GM18498 (cell line): ENCODE data around the gene KLHL1.

Source experiments
- ATAC-seq: cut with Tn5 transposase; IDR thresholded peaks from one replicate; pipeline ENCODE4 v1.9.1; 2021; ENCODE audit warnings: mild to moderate bottlenecking, moderate library complexity; ENCODE audit not compliant: unreplicated experiment

The KLHL1 gene

DNA sequence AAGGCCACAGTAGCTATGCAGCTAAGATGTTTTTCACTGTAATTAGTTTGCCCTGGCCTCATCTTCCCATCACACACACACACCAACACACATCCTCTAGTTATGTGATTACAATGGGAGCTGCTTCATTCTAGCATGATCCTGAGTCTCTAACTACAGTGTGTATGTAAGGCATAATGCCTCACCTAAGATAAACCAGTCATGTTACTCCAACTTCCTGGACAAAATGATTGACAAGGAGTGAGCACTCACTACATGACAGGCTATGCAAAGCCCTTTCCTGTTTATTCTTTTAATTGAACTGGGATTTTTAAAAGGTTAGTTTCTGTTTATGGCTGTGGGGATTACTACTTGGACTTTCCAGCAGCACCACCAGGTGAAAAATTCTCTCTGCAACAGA is 401.4 kb downstream of the KLHL1 start:
- no peak for ATAC-seq

DNA sequence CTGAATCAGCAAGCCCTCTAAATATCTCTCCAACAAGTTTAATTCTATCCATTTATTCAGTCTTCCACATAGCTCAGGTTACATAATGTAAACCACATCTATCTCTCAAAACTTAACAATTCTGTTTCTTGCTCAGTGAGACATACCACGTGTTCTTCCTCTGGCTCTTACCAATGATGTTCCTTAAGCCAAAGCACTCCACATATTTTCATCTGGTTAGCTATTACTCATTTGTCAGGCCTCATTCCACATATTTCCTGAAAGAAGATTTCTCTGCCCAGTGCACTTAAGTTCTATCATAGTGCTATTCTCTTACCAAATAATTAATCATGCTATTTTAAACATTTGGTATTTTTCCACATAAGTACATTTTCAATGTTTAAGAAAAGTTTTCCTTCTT is 403.9 kb downstream of the KLHL1 start:
- no peak for ATAC-seq

DNA sequence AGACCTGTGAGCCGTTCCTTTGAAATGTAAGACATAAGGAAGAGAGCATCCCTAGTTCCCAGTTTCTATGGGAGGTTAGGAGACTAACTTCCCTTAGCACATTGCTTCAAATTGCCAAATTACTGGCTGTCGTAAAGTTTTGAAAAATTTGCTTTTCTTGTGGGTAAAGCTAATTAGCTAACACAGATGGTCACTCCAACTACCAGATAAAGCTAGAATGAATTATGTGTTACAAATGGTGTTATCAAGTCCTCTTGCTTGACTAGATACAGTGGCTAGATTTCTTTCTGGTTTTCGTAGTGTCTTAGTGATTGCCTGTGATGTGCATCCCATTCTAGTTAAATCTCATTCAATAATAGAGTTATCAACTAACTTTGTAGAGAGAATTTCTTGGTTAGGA is 417.3 kb downstream of the KLHL1 start:
- no peak for ATAC-seq

DNA sequence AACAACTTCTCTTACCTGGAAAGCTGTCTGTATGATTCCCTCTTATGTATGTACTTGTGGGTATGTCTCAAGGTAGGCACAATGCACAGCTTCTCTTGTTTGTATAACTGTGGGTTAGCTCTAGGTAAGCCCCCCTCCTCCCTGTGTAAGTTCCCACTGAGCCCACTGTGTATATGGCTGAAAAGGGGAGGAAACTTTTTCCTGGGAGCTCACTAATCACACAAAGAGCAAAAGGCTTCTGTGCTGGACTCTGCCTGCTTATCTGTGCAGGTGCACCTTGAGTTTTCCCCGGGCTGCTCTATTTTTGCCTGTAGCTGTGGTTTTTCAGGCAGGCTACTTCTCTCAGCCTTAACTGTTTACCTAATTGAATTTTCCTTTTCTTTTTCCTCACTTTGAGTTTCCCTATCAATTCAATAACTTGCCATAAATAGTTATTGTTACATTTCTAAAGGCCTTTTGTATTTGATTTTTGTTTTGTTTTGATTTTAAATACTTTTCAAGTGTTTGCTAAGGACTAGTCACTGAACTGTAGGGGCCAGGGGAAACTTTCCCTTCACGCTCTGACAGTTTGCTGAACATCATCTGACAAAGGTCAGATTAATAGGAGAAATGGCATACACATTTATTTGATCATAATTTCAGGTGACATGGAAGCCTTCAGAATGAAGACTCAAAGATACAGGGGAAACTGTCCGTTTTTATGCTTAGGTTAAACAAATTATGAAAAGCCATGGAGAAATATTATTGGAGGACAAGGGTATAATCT is 424.1 kb downstream of the KLHL1 start:
- ATAC-seq: peak; percentile 62

DNA sequence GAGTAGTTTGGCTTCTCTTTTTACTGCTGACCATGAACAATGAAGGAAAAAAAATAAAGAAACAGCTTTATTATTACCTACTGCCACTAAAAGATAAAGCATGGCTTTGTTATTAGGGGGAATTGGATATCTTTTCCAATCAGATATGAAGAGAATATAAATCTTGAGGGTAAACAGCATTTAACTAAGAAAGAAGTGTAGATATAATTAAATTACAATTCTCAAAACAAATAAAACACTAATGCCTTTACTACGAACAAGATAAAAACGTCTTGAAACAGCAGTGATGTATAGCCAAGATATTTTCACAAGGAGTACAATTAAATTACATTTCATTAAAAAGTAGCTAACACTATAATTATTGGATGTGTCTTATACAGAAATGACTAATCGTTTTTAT is 426.5 kb downstream of the KLHL1 start:
- ATAC-seq: no peak

DNA sequence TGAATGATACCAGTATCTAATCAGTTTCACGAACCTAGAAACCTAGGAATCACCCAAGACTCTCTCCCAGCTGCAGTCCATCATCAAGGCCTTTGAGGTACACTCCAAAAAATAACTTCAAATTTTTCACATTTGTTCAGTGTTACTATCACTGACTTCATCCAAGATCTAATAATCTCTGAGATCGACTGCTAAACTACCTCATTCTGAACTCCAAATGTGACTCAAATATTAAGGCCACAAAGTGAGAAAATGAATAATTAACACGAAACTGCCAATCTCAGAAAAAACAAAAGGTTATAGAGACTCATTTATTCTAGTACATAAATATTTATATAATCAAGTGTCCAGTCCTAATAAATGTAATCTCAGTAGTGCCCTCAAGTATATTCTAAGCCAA is 430.9 kb downstream of the KLHL1 start:
- ATAC-seq: no peak

DNA sequence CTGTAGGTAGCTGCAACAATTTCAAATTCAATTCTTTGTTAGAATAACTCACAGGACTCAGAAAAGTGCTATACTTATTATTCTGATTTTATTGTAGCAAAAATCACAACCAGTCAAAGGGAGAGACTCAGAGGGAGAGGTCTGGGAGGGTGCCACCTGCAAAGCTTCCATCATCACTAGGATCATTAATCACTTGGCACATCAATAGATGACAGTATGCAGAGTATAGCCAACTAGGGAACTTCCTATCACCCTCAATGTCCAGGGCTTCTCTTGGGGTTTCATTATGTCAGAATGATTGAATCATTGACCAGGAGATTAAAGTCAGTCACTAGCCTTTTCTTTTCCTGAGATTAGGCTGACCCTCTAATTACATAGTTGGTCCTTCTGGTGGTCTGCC is 432.0 kb downstream of the KLHL1 start:
- ATAC-seq: no peak

DNA sequence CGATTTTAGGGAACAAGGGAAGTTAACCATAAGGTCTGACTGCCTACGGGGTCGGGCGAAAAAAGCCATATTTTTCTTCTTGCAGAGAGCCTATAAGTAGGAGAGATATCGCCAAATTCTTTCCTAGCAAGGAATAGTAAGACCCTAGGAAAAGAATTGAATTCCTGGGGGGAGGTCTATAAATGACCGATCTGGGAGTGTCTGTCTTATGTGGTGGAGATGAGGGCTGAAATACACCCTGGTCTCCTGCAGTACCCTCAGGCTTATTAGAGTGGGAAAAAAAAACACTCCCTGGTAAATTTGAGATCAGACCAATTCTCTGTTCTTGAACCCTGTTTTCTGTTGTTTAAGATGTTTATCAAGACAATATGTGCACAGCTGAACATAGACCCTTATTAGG is 448.1 kb downstream of the KLHL1 start:
- no peak for ATAC-seq

DNA sequence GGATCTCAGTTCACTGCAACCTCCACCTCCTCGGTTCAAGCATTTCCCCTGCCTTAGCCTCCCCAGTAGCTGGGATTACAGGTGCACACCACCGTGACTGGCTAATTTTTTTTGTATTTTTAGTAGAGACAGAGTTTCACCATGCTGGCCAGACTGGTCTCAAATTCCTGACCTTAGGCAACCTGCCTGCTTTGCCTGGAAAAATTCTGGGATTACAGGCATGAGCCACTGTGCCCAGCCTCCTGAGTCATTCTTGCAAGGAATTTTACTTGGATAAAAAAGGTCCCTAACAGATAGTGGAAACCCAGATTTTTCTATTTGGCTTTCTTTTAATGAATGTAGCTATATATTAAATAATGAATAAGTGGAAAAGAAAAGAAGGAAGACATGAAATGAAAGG is 450.6 kb downstream of the KLHL1 start:
- no peak for ATAC-seq

DNA sequence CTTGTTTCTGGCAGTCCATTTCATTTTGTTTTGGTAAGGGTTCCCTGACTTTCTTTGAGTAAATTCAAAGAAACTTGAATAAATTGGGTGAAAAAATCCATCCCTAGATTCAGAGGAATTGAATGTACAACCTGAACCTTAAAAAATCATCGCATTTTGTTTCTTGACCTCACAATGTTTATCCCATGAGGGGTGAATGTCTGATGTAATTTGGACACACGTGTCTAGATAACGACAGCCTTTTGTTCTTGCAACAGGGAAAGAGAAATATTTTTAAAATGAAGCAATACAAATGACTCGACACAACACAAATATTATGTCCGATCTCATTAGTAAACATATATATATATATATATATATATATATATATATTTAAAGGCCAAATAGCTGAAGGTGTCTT is 453.9 kb downstream of the KLHL1 start:
- ATAC-seq: no peak
